Left cardiac atrium (tissue), 4 donors: ENCODE measurements around the gene CFAP299. TPM values are rescaled to one million over a fixed set of nuclear protein-coding genes. Genes with fewer than 3 reads are reported as not detected.

Experiments used
- ATAC-seq, 2 donors: fragments of 200-7000 bp; cut with Tn5 transposase; one replicate each; pipeline ENCODE4 v1.9.1; 2020; ENCODE audit warnings: mild to moderate bottlenecking in 2 of 2, moderate library complexity in 2 of 2
- DNase-seq: peaks from one replicate; pipeline ENCODE4 v3.0.0-alpha.2; 2020
- intact Hi-C, 2 donors: fragments of 100-400 bp; cut with DNase I; formaldehyde crosslinking; loops; one replicate each; pipeline versions ENCODE4 v1.14.1 to v1.15.1; 2022 to 2023
- total RNA-seq, 2 donors: library from RNA; stranded (reverse); fragmentation: NEBNext Ultra II Directional; extraction: Animal tissue kit (Norgen Biotek cat#: 25700); gene quantifications; one replicate each; pipeline ENCODE4 v1.2.1, GENCODE V29; 2021
- donor health status: DM: no; HTN: yes; CAD: no.
- donor health status: DM: no; HTN: yes; CAD: no; lungs with severe emphysema.
- donor health status: DM: yes; HTN: yes; CAD: no.
- donor health status: Dilated cardiomyopathy.

The CFAP299 gene
- total RNA-seq, 2 donors from 2014 or later = not detected

- DNase-seq = no peak
- intact Hi-C loops = no loop called here
- ATAC-seq = no peak
Observed at GRCh38 chr4:80839281-80839680, 503.8 kb downstream of the CFAP299 start.

- intact Hi-C loops = no loop called here
- ATAC-seq (no peak), DNase-seq (no peak)
Observed at GRCh38 chr4:80839792-80840191, 504.3 kb downstream of the CFAP299 start.

- intact Hi-C loops = no loop called here
- DNase-seq = no peak
- ATAC-seq = no peak
Observed at GRCh38 chr4:80840396-80840795, 504.9 kb downstream of the CFAP299 start.

- ATAC-seq = no peak
- intact Hi-C loops = no loop called here
- no peak for DNase-seq
Observed at GRCh38 chr4:80841587-80842281, 506.2 kb downstream of the CFAP299 start.

GRCh38 chr4:80846210-80846609 is 510.7 kb downstream of the CFAP299 start:
- no peak for ATAC-seq
- intact Hi-C loops = no loop called here
- no peak for DNase-seq

- ATAC-seq (no peak), DNase-seq (no peak)
Observed at GRCh38 chr4:80852061-80852460, 516.5 kb downstream of the CFAP299 start.

GRCh38 chr4:80873571-80873970 is 538.0 kb downstream of the CFAP299 start:
- DNase-seq = no peak
- no peak for ATAC-seq
- intact Hi-C loops = no loop called here

More at GRCh38 chr4:80852061-80852460, 516.5 kb downstream of the CFAP299 start:
- intact Hi-C loops = no loop called here

- intact Hi-C loops = no loop called here
- ATAC-seq = no peak
- DNase-seq = no peak
Observed at GRCh38 chr4:80874979-80875378, 539.4 kb downstream of the CFAP299 start.

GRCh38 chr4:80875642-80876041 is 540.1 kb downstream of the CFAP299 start:
- ATAC-seq (no peak), DNase-seq (no peak)
- intact Hi-C loops = no loop called here

- no peak for DNase-seq
- intact Hi-C loops = no loop called here
- no peak for ATAC-seq
Observed at GRCh38 chr4:80876810-80877209, 541.3 kb downstream of the CFAP299 start.

GRCh38 chr4:80878218-80878617 is 542.7 kb downstream of the CFAP299 start:
- ATAC-seq = no peak
- no peak for DNase-seq
- intact Hi-C loops = no loop called here

- intact Hi-C loops = no loop called here
- DNase-seq = no peak
- no peak for ATAC-seq
Observed at GRCh38 chr4:80897537-80898303, 562.2 kb downstream of the CFAP299 start.

- intact Hi-C loops = no loop called here
- DNase-seq (no peak), ATAC-seq (no peak)
Observed at GRCh38 chr4:80900908-80901307, 565.4 kb downstream of the CFAP299 start.

- intact Hi-C loops = no loop called here
- ATAC-seq (no peak), DNase-seq (no peak)
Observed at GRCh38 chr4:80903020-80903419, 567.5 kb downstream of the CFAP299 start.

GRCh38 chr4:80909938-80910337 is 574.4 kb downstream of the CFAP299 start:
- no peak for ATAC-seq
- intact Hi-C loops = no loop called here
- no peak for DNase-seq

GRCh38 chr4:80911458-80911857 is 575.9 kb downstream of the CFAP299 start:
- no peak for DNase-seq
- intact Hi-C loops = no loop called here
- ATAC-seq = no peak

GRCh38 chr4:80912350-80912749 is 576.8 kb downstream of the CFAP299 start:
- DNase-seq (no peak), ATAC-seq (no peak)
- intact Hi-C loops = no loop called here

- DNase-seq = no peak
- no peak for ATAC-seq
- intact Hi-C loops = no loop called here
Observed at GRCh38 chr4:80913381-80913780, 577.9 kb downstream of the CFAP299 start.

GRCh38 chr4:80916770-80917169 is 581.2 kb downstream of the CFAP299 start:
- intact Hi-C loops = no loop called here
- DNase-seq (no peak), ATAC-seq (no peak)

- ATAC-seq = peak in 1 of 2 donors; percentile 37
- DNase-seq = no peak
- intact Hi-C loops = no loop called here
Observed at GRCh38 chr4:80918004-80918403, 582.5 kb downstream of the CFAP299 start.

GRCh38 chr4:80921441-80921840 is 585.9 kb downstream of the CFAP299 start:
- DNase-seq (no peak), ATAC-seq (no peak)
- intact Hi-C loops = no loop called here
